Hepatic stellate cell (primary cell): ENCODE data around the gene SEC23IP.
A peak's percentile ranks its signal among the peaks of the same experiment; 100 is the strongest.
"Not testable (repeated sequence)": the region's sequence is repeated elsewhere in the genome, so short reads cannot be mapped to it uniquely, and the experiment has no call there.

Source experiments
- DNase-seq: peaks from one replicate; pipeline ENCODE4 v3.0.0; 2011; ENCODE audit warnings: low spot score

The SEC23IP gene

GRCh38 chr10:119883901-119884611 is 8.5 kb upstream of the SEC23IP start:
- not testable (repeated sequence) for DNase-seq

- not testable (repeated sequence) for DNase-seq
Observed at GRCh38 chr10:119886070-119886469, 6.5 kb upstream of the SEC23IP start.

GRCh38 chr10:119888715-119889114 is 3.8 kb upstream of the SEC23IP start:
- not testable (repeated sequence) for DNase-seq

- DNase-seq = not testable (repeated sequence)
Observed at GRCh38 chr10:119889201-119889600, 3.3 kb upstream of the SEC23IP start.

GRCh38 chr10:119890307-119890706 is 2.2 kb upstream of the SEC23IP start:
- DNase-seq = not testable (repeated sequence)

GRCh38 chr10:119891849-119892187 is 712 bp upstream of the SEC23IP start:
- not testable (repeated sequence) for DNase-seq

GRCh38 chr10:119893074-119893473 is 544 bp downstream of the SEC23IP start:
- peak; percentile 9 for DNase-seq

GRCh38 chr10:119893845-119894427 is 1.4 kb downstream of the SEC23IP start:
- no peak for DNase-seq

GRCh38 chr10:119896061-119896655 is 3.6 kb downstream of the SEC23IP start:
- peak; percentile 40 for DNase-seq

GRCh38 chr10:119896937-119897770 is 4.6 kb downstream of the SEC23IP start:
- DNase-seq = peak; percentile 31

GRCh38 chr10:119898577-119898976 is 6.0 kb downstream of the SEC23IP start:
- DNase-seq = no peak

GRCh38 chr10:119903946-119904666 is 11.6 kb downstream of the SEC23IP start:
- DNase-seq = no peak

GRCh38 chr10:119907695-119908094 is 15.2 kb downstream of the SEC23IP start:
- not testable (repeated sequence) for DNase-seq

- no peak for DNase-seq
Observed at GRCh38 chr10:119908166-119908565, 15.6 kb downstream of the SEC23IP start.

- DNase-seq = no peak
Observed at GRCh38 chr10:119910689-119911088, 18.2 kb downstream of the SEC23IP start.

- no peak for DNase-seq
Observed at GRCh38 chr10:119917777-119918176, 25.2 kb downstream of the SEC23IP start.

- no peak for DNase-seq
Observed at GRCh38 chr10:119919271-119919670, 26.7 kb downstream of the SEC23IP start.

- no peak for DNase-seq
Observed at GRCh38 chr10:119919826-119920225, 27.3 kb downstream of the SEC23IP start.

GRCh38 chr10:119928411-119928810 is 35.9 kb downstream of the SEC23IP start:
- DNase-seq = no peak

- no peak for DNase-seq
Observed at GRCh38 chr10:119931871-119932270, 39.3 kb downstream of the SEC23IP start.

- no peak for DNase-seq
Observed at GRCh38 chr10:119932631-119933030, 40.1 kb downstream of the SEC23IP start.

- DNase-seq = no peak
Observed at GRCh38 chr10:119933179-119933578, 40.6 kb downstream of the SEC23IP start.
